Caco-2 (cell line): ENCODE measurements around the gene HOXB3. TPM values are rescaled to one million over a fixed set of nuclear protein-coding genes. Genes with fewer than 3 reads are reported as not detected.

Source experiments
- BruUV-seq: library from RNA; stranded (reverse); fragments of 400-500 nt; replicated peaks from 2 replicates; lab custom pipeline; 2021; lab: Mats Ljungman, UMichigan
- CTCF ChIA-PET: fragments of 300-600 bp; sonication (Branson Sonifier 250); formaldehyde crosslinking; loops from one replicate; lab custom pipeline; 2022; ENCODE audit warnings: antibody characterized with exemption; lab: Charles Lee
- POLR2A ChIA-PET: fragments of 300-600 bp; sonication (Branson Sonifier 250); formaldehyde crosslinking; loops from one replicate; lab custom pipeline; 2022; ENCODE audit warnings: antibody characterized with exemption; lab: Charles Lee
- DNase-seq, 2 experiments: peaks; one replicate each; pipeline versions ENCODE4 v3.0.0 to v3.0.0-alpha.2; 2020 to 2022
- H3K27me3 ChIP-seq: replicated peaks from 2 replicates; pipeline ENCODE4 v1.6.0; 2011; ENCODE audit warnings: low read length; ENCODE audit not compliant: control insufficient read depth, insufficient read depth
- H3K36me3 ChIP-seq: 2 replicates; pipeline ENCODE4 v1.5.1; 2011; ENCODE audit warnings: low read length; ENCODE audit not compliant: control insufficient read depth, insufficient read depth
- H3K4me1 ChIP-seq: fragments of 250-450 bp; sonication (Bioruptor Pico); 2 replicates; pipeline ENCODE4 v1.5.1; 2020; ENCODE audit warnings: mild to moderate bottlenecking
- H3K4me3 ChIP-seq: 2 replicates; pipeline ENCODE4 v1.5.1; 2011; ENCODE audit warnings: low read depth, mild to moderate bottlenecking, control low read depth, low read length
- H3K9me3 ChIP-seq: fragments of 250-450 bp; sonication (Bioruptor Pico); 2 replicates; pipeline ENCODE4 v1.5.1; 2020; ENCODE audit warnings: mild to moderate bottlenecking, moderate library complexity
- H3K27ac Mint-ChIP-seq: one replicate; pipeline ENCODE4 v1.8.0; 2022; ENCODE audit warnings: mixed read lengths; ENCODE audit not compliant: unreplicated experiment
- H3K27me3 Mint-ChIP-seq: one replicate; pipeline ENCODE4 v1.8.0; 2022; ENCODE audit warnings: mixed read lengths; ENCODE audit not compliant: insufficient read depth, unreplicated experiment
- H3K36me3 Mint-ChIP-seq: one replicate; pipeline ENCODE4 v1.8.0; 2022; ENCODE audit warnings: mild to moderate bottlenecking, mixed read lengths; ENCODE audit not compliant: insufficient read depth, unreplicated experiment
- H3K4me1 Mint-ChIP-seq: one replicate; pipeline ENCODE4 v1.8.0; 2022; ENCODE audit warnings: low read depth, mixed read lengths; ENCODE audit not compliant: unreplicated experiment
- H3K4me3 Mint-ChIP-seq: one replicate; pipeline ENCODE4 v1.8.0; 2022; ENCODE audit warnings: mild to moderate bottlenecking, moderate library complexity, mixed read lengths; ENCODE audit not compliant: unreplicated experiment
- H3K9me3 Mint-ChIP-seq: one replicate; pipeline ENCODE4 v1.8.0; 2022; ENCODE audit warnings: mixed read lengths; ENCODE audit not compliant: unreplicated experiment
- intact Hi-C: fragments of 100-400 bp; cut with micrococcal nuclease; formaldehyde crosslinking; loops from one replicate; pipeline ENCODE4 v1.10.0; 2022; ENCODE audit not compliant: unreplicated experiment
- total RNA-seq: library from RNA; stranded (reverse); gene quantifications from 2 replicates; pipeline ENCODE4 v1.2.3, GENCODE V29; 2022
- TF ChIP-seq, protein P1 (sequence below), 2 experiments: fragments of 200-600 bp in 1 of 2; IDR thresholded peaks; 1 replicate in 1 of 2; 2 replicates in 1 of 2; pipeline versions ENCODE4 v1.5.1 to v1.8.0; 2011 to 2022; ENCODE audit warnings: antibody characterized with exemption in 1 of 2, control low read depth in 1 of 2, inconsistent platforms in 1 of 2, low read depth in 1 of 2, low read length in 1 of 2, mild to moderate bottlenecking in 1 of 2, moderate library complexity in 1 of 2; ENCODE audit not compliant: insufficient read depth in 1 of 2, severe bottlenecking in 1 of 2, unreplicated experiment in 1 of 2

The HOXB3 gene
- total RNA-seq, 1 experiment from 2014 or later, result 7.2 TPM

- Mint-ChIP-seq H3K4me3 (no peak overlapping the region), H3K4me1 (peaks cover 31% of the 10 kb centered on the region), H3K36me3 (no peaks in the 10 kb centered on the region), H3K27ac (no peak overlapping the region), H3K27me3 (peaks cover 8% of the 10 kb centered on the region), H3K9me3 (no peaks in the 10 kb centered on the region)
- Histone ChIP-seq H3K4me3 (no peak overlapping the region), H3K9me3 (no peaks in the 10 kb centered on the region), H3K27me3 (no peaks in the 10 kb centered on the region), H3K4me1 (peaks cover 26% of the 10 kb centered on the region), H3K36me3 (no peaks in the 10 kb centered on the region)
- ChIA-PET CTCF (interaction anchor here (0.6 to 0.7 kb wide), 3 partner anchors 52 to 74 kb away, joined by 3 read pairs; no protein-coding TSS in a partner anchor), POLR2A (no interaction called here)
- intact Hi-C loops, result no loop called here
- TF ChIP-seq, protein P1, sequence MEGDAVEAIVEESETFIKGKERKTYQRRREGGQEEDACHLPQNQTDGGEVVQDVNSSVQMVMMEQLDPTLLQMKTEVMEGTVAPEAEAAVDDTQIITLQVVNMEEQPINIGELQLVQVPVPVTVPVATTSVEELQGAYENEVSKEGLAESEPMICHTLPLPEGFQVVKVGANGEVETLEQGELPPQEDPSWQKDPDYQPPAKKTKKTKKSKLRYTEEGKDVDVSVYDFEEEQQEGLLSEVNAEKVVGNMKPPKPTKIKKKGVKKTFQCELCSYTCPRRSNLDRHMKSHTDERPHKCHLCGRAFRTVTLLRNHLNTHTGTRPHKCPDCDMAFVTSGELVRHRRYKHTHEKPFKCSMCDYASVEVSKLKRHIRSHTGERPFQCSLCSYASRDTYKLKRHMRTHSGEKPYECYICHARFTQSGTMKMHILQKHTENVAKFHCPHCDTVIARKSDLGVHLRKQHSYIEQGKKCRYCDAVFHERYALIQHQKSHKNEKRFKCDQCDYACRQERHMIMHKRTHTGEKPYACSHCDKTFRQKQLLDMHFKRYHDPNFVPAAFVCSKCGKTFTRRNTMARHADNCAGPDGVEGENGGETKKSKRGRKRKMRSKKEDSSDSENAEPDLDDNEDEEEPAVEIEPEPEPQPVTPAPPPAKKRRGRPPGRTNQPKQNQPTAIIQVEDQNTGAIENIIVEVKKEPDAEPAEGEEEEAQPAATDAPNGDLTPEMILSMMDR (IDR thresholded peaks at IDR 0.05; ENCODE audit: insufficient read depth in 1 of 2, low read depth in 1 of 2, low read length in 1 of 2, severe bottlenecking in 1 of 2, unreplicated experiment in 1 of 2), result no peak
- no TSS peak for BruUV-seq
- DNase-seq, result no peak
Observed at GRCh38 chr17:48503747-48504146, 86.3 kb downstream of the HOXB3 start.

- TF ChIP-seq, protein P1 (IDR thresholded peaks at IDR 0.05; ENCODE audit: insufficient read depth in 1 of 2, low read depth in 1 of 2, low read length in 1 of 2, severe bottlenecking in 1 of 2, unreplicated experiment in 1 of 2), result no peak
- BruUV-seq, result no TSS peak
- Histone ChIP-seq H3K4me1 (peaks cover 34% of the 10 kb centered on the region), H3K27me3 (no peaks in the 10 kb centered on the region), H3K9me3 (no peaks in the 10 kb centered on the region), H3K36me3 (no peaks in the 10 kb centered on the region), H3K4me3 (no peak overlapping the region)
- H3K4me1 Mint-ChIP-seq, result peaks cover 39% of the 10 kb centered on the region
- H3K27ac Mint-ChIP-seq, result no peak overlapping the region
- no peak overlapping the region for H3K4me3 Mint-ChIP-seq
- H3K9me3 Mint-ChIP-seq, result no peaks in the 10 kb centered on the region
- H3K27me3 Mint-ChIP-seq, result peaks cover 3% of the 10 kb centered on the region
- DNase-seq, result no peak
- no peaks in the 10 kb centered on the region for H3K36me3 Mint-ChIP-seq
- intact Hi-C loops, result no loop called here
- CTCF ChIA-PET, result no interaction called here
- POLR2A ChIA-PET, result no interaction called here
Observed at GRCh38 chr17:48502901-48503300, 87.1 kb downstream of the HOXB3 start.

GRCh38 chr17:48502312-48502711 is 87.7 kb downstream of the HOXB3 start:
- ChIA-PET CTCF (no interaction called here), POLR2A (no interaction called here)
- Mint-ChIP-seq H3K36me3 (no peaks in the 10 kb centered on the region), H3K4me1 (peaks cover 45% of the 10 kb centered on the region), H3K9me3 (no peaks in the 10 kb centered on the region), H3K4me3 (no peak overlapping the region), H3K27ac (no peak overlapping the region), H3K27me3 (peaks cover 3% of the 10 kb centered on the region)
- Histone ChIP-seq H3K4me3 (no peak overlapping the region), H3K27me3 (no peaks in the 10 kb centered on the region), H3K4me1 (peaks cover 39% of the 10 kb centered on the region), H3K36me3 (no peaks in the 10 kb centered on the region), H3K9me3 (no peaks in the 10 kb centered on the region)
- intact Hi-C loops, result no loop called here
- no TSS peak for BruUV-seq
- DNase-seq, result no peak
- TF ChIP-seq, protein P1 (IDR thresholded peaks at IDR 0.05; ENCODE audit: insufficient read depth in 1 of 2, low read depth in 1 of 2, low read length in 1 of 2, severe bottlenecking in 1 of 2, unreplicated experiment in 1 of 2), result no peak
